Measurements from ENCODE around the gene PTPRN2. TPM values are rescaled to one million over a fixed set of nuclear protein-coding genes. Genes with fewer than 3 reads are reported as not detected.

PTPRN2 gene
- total RNA-seq, 5 donors from 2014 or later (not counting 1 experiment from before 2014, with no cell fraction given): 0.60 to 1.7 (median 0.82) TPM

DNA sequence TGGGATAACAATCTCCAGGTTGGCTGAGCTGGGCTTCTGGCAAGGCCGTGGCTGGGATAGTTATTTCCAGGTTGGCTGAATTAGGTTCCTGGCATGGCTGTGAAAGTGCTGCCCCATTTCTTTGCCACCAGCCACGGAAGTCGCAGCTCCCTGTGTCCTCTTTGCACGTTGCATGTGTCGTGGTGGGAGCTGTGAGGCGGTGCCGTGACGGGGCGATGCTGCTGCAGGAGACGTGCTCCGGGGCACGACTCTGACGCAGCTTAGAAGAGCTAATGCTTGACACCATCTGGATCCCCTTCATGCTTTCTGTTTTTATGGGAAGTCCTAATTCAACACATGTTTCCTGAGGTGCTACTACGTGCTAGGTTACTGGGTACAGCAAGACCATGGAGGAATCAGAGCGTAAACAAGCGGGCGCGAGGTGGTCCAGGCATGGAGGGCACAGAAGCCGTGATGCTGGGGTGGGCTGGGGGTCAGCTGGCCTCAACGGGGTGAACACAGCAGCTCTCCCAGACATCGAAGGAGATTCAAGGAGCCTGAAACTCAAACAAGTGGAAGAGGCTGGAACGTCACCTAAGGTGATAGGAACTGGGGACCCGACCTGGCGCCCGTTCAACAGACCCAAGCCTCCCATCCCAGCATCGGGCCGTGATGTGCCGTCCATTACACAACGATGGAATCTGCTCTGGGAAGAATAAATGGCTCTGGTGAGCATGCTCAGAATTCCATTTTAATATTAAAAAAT lies 843.7 kb downstream of the PTPRN2 start:
- no peak overlapping the region for H3K27ac Mint-ChIP-seq
- H3K27me3 Mint-ChIP-seq: peaks cover 8 to 18% of the 10 kb centered on the region in 2 donors
- H3K9me3 Mint-ChIP-seq: no peaks in the 10 kb centered on the region
- 89% methylated on average over 18 of the region's 29 CpGs for WGBS (ENCODE audit: insufficient coverage)
- H3K36me3 ChIP-seq (ENCODE audit: control insufficient read depth in 2 of 2, extremely low read depth in 1 of 2, insufficient read depth in 1 of 2, low read length in 1 of 2): no peaks in the 10 kb centered on the region
- no peak overlapping the region for H3K27ac ChIP-seq (ENCODE audit: low read length)
- H3K27me3 ChIP-seq (replicated peaks in 1 of 2; ENCODE audit: control insufficient read depth in 2 of 2, extremely low read depth in 1 of 2, insufficient read depth in 2 of 2, low read length in 1 of 2): peaks cover 0 to 17% of the 10 kb centered on the region in 2 experiments
- H3K4me3 ChIP-seq (ENCODE audit: control insufficient read depth in 1 of 2, extremely low read depth in 1 of 2, low read length in 1 of 2): no peak overlapping the region
- no peak for DNase-seq
- H3K4me3 Mint-ChIP-seq: no peak overlapping the region
- ChIA-PET CTCF (no interaction called here), POLR2A (no interaction called here)
- H3K9me3 ChIP-seq: no peaks in the 10 kb centered on the region
- no peak for ATAC-seq (replicated peaks in 1 of 4)
- no peaks in the 10 kb centered on the region for H3K36me3 Mint-ChIP-seq
- H3K4me1 ChIP-seq (ENCODE audit: control insufficient read depth in 1 of 2, extremely low read depth in 1 of 2, insufficient read depth in 2 of 2, low read length in 2 of 2): no peaks in the 10 kb centered on the region
- H3K4me1 Mint-ChIP-seq: peaks cover 0 to 4% (median 0%) of the 10 kb centered on the region in 3 donors

DNA sequence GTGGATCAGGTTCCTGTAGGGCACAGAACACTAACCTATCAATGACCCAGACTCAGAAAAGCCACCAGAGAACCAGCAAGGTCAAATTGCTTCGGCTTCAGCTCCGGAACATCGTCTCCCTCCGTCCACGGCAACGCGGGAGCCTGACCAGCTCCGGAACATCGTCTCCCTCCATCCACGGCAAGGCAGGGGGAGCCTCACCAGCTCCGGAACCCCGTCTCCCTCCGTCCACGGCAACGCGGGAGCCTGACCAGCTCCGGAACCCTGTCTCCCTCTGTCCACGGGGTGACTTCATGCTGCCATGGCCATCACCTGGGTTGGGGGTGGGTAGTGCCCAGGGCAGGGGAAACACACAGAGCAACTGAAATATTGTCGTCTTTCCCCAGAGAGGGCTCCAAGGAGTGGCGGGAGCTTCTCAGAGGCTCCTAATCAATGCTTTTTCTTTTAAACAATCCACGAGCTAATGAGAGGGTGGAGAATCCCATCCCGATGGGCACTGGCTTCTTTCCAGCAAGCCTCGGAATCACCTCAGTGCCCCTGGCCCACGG lies 847.3 kb downstream of the PTPRN2 start:
- Histone ChIP-seq H3K4me1 (ENCODE audit: control insufficient read depth in 1 of 2, extremely low read depth in 1 of 2, insufficient read depth in 2 of 2, low read length in 2 of 2) (no peaks in the 10 kb centered on the region), H3K4me3 (ENCODE audit: control insufficient read depth in 1 of 2, extremely low read depth in 1 of 2, low read length in 1 of 2) (no peak overlapping the region), H3K9me3 (no peaks in the 10 kb centered on the region), H3K27me3 (replicated peaks in 1 of 2; ENCODE audit: control insufficient read depth in 2 of 2, extremely low read depth in 1 of 2, insufficient read depth in 2 of 2, low read length in 1 of 2) (peaks cover 0 to 28% of the 10 kb centered on the region in 2 experiments), H3K27ac (ENCODE audit: low read length) (no peak overlapping the region), H3K36me3 (ENCODE audit: control insufficient read depth in 2 of 2, extremely low read depth in 1 of 2, insufficient read depth in 1 of 2, low read length in 1 of 2) (no peaks in the 10 kb centered on the region)
- Mint-ChIP-seq H3K27me3 (peaks cover 15 to 29% of the 10 kb centered on the region in 2 donors), H3K27ac (no peak overlapping the region), H3K4me3 (no peak overlapping the region), H3K9me3 (no peaks in the 10 kb centered on the region), H3K4me1 (peaks cover 0 to 4% (median 0%) of the 10 kb centered on the region in 3 donors), H3K36me3 (no peaks in the 10 kb centered on the region)
- ATAC-seq (replicated peaks in 1 of 4) (no peak), DNase-seq (no peak)
- ChIA-PET POLR2A (no interaction called here), CTCF (no interaction called here)
- WGBS (ENCODE audit: insufficient coverage): 85% methylated on average over 17 of the region's 24 CpGs

DNA sequence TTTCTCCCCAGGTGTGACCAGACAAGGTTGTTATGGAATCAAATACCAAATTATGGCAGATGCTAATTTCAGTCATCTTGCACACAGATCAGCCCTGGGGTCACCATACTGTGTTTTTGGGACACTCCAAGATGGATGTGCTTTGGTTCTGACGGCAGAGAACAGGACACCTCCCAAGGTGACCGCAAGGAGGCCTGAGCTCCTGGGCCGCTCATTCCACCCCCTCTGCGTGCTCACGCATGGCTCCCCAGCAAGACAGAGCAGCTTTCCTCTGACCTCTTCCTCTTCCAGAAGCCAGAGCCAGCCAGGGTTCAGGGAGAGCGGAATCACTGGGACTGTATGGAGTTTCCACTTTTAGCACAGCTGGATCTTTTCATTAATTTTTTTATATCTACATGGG lies 848.0 kb downstream of the PTPRN2 start:
- CTCF ChIA-PET: no interaction called here
- Mint-ChIP-seq H3K9me3 (no peaks in the 10 kb centered on the region), H3K36me3 (no peaks in the 10 kb centered on the region), H3K27ac (no peak overlapping the region), H3K4me3 (no peak overlapping the region), H3K4me1 (peaks cover 0 to 4% (median 0%) of the 10 kb centered on the region in 3 donors), H3K27me3 (peaks cover 15 to 29% of the 10 kb centered on the region in 2 donors)
- 96% methylated on average over 3 of the region's 6 CpGs for WGBS (ENCODE audit: insufficient coverage)
- POLR2A ChIA-PET: no interaction called here
- H3K4me3 ChIP-seq (ENCODE audit: control insufficient read depth in 1 of 2, extremely low read depth in 1 of 2, low read length in 1 of 2): no peak overlapping the region
- H3K9me3 ChIP-seq: no peaks in the 10 kb centered on the region
- H3K4me1 ChIP-seq (ENCODE audit: control insufficient read depth in 1 of 2, extremely low read depth in 1 of 2, insufficient read depth in 2 of 2, low read length in 2 of 2): no peaks in the 10 kb centered on the region
- no peaks in the 10 kb centered on the region for H3K36me3 ChIP-seq (ENCODE audit: control insufficient read depth in 2 of 2, extremely low read depth in 1 of 2, insufficient read depth in 1 of 2, low read length in 1 of 2)
- no peak for DNase-seq
- H3K27me3 ChIP-seq (replicated peaks in 1 of 2; ENCODE audit: control insufficient read depth in 2 of 2, extremely low read depth in 1 of 2, insufficient read depth in 2 of 2, low read length in 1 of 2): peaks cover 0 to 28% of the 10 kb centered on the region in 2 experiments
- H3K27ac ChIP-seq (ENCODE audit: low read length): no peak overlapping the region
- ATAC-seq (replicated peaks in 1 of 4): no peak

DNA sequence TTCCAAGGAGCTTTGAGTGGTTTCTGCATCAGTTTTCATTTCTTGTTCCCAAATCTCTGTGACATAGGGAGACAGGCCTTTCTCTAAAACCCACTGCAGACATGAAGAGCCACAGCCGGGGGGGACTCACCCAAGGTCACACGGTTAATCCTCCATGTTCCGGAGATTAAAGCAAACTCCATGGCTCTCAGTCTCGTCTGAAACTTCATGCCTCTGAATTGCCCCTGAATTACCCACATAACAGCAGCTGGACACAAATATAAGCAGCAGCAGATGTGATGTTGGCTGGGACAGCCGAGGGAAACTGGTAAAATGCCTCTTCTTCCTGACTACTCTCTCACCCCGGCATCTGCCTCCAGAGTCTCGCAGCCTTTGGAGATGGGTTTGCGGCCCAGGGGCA lies 848.6 kb downstream of the PTPRN2 start:
- no peak for DNase-seq
- CTCF ChIA-PET: no interaction called here
- peaks cover 15 to 29% of the 10 kb centered on the region in 2 donors for H3K27me3 Mint-ChIP-seq
- H3K9me3 Mint-ChIP-seq: peaks cover 0 to 3% (median 0%) of the 10 kb centered on the region in 3 donors
- no peaks in the 10 kb centered on the region for H3K36me3 Mint-ChIP-seq
- H3K4me1 Mint-ChIP-seq: peaks cover 0 to 4% (median 0%) of the 10 kb centered on the region in 3 donors
- peaks cover 0 to 28% of the 10 kb centered on the region in 2 experiments for H3K27me3 ChIP-seq (replicated peaks in 1 of 2; ENCODE audit: control insufficient read depth in 2 of 2, extremely low read depth in 1 of 2, insufficient read depth in 2 of 2, low read length in 1 of 2)
- no peak overlapping the region for H3K4me3 ChIP-seq (ENCODE audit: control insufficient read depth in 1 of 2, extremely low read depth in 1 of 2, low read length in 1 of 2)
- no peaks in the 10 kb centered on the region for H3K4me1 ChIP-seq (ENCODE audit: control insufficient read depth in 1 of 2, extremely low read depth in 1 of 2, insufficient read depth in 2 of 2, low read length in 2 of 2)
- no peak overlapping the region for H3K27ac Mint-ChIP-seq
- no peak overlapping the region for H3K4me3 Mint-ChIP-seq
- POLR2A ChIA-PET: no interaction called here
- ATAC-seq (replicated peaks in 1 of 4): no peak
- H3K9me3 ChIP-seq: no peaks in the 10 kb centered on the region
- H3K27ac ChIP-seq (ENCODE audit: low read length): no peak overlapping the region
- WGBS (ENCODE audit: insufficient coverage): 72% methylated on average over 5 of the region's 8 CpGs
- no peaks in the 10 kb centered on the region for H3K36me3 ChIP-seq (ENCODE audit: control insufficient read depth in 2 of 2, extremely low read depth in 1 of 2, insufficient read depth in 1 of 2, low read length in 1 of 2)

DNA sequence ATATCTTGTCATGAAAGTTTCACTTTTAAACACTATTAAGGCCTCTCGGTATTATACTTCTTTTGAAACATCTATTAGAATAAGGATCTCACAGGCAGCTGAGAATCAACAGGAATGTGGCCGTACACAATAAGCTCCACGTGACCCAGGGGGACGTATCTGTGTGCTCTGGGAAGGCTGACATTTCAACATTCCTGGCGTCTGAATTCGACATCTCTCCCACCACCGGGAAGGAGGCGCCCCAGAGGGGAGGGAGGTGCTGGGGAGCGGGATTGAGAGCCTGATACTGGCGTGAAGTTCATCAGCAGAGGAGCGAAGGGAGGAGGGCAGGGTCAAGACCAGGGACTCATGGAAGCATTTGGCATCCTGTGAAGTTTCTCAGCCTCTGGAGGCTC lies 849.6 kb downstream of the PTPRN2 start:
- Histone ChIP-seq H3K4me1 (ENCODE audit: control insufficient read depth in 1 of 2, extremely low read depth in 1 of 2, insufficient read depth in 2 of 2, low read length in 2 of 2) (no peaks in the 10 kb centered on the region), H3K4me3 (ENCODE audit: control insufficient read depth in 1 of 2, extremely low read depth in 1 of 2, low read length in 1 of 2) (no peak overlapping the region), H3K27ac (ENCODE audit: low read length) (no peak overlapping the region), H3K27me3 (replicated peaks in 1 of 2; ENCODE audit: control insufficient read depth in 2 of 2, extremely low read depth in 1 of 2, insufficient read depth in 2 of 2, low read length in 1 of 2) (peaks cover 0 to 28% of the 10 kb centered on the region in 2 experiments), H3K9me3 (no peaks in the 10 kb centered on the region), H3K36me3 (ENCODE audit: control insufficient read depth in 2 of 2, extremely low read depth in 1 of 2, insufficient read depth in 1 of 2, low read length in 1 of 2) (no peaks in the 10 kb centered on the region)
- Mint-ChIP-seq H3K4me3 (no peak overlapping the region), H3K4me1 (peaks cover 0 to 4% (median 0%) of the 10 kb centered on the region in 3 donors), H3K27me3 (peaks cover 15 to 24% of the 10 kb centered on the region in 2 donors), H3K36me3 (no peaks in the 10 kb centered on the region), H3K9me3 (peaks cover 0 to 4% (median 0%) of the 10 kb centered on the region in 3 donors), H3K27ac (peak overlapping the region in 1 of 2 donors; percentile 20)
- WGBS (ENCODE audit: insufficient coverage): 34% methylated on average over 3 of the region's 11 CpGs
- no peak for DNase-seq
- no peak for ATAC-seq (replicated peaks in 1 of 4)
- CTCF ChIA-PET: no interaction called here
- POLR2A ChIA-PET: no interaction called here

DNA sequence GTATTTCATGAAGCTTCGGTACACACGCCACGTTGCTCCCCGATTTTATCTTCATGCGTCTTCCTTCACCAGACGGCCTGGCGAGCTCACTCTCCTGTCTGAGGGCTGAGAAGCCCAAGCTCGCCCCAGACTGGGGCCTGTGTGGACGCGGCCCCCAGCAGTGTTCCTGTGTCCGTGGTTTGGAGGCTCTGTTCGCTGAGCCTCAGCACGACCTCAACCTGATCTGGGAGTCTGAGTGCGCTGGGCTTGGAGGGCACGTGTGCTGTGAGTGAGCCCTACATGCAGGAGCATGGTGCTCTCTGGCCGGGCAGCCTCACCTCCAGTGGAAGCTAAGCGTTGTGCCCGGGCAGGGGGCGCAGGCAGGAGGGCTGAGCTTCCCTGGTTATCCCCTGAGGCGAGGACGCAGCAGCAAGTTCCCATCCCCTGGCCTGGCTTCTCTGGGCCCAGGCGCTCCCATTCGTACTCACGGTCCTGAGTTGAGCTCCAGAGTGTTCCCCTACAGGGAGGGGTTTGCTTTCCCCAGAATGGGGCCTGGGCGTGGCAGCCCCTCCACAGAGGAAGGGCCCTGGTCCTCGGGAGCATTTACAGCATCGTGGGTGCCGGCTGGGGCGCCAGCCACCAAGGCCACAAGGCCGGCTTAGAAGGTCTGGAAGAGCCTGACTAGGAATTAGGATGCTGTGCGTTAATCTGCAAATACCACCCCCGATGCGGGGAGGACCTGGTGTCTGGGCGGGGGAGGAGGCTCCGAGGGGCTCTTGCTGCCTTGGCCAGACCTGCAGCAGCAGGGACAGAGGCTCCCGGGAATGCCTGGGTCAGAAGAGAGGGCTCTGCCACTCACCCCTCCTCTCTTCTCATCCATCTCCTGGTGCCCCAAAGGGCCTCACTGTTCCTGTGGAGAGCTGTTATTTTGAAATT lies 850.2 kb downstream of the PTPRN2 start:
- H3K9me3 ChIP-seq: no peaks in the 10 kb centered on the region
- Mint-ChIP-seq H3K4me1 (peaks cover 0 to 4% (median 0%) of the 10 kb centered on the region in 3 donors), H3K27ac (no peak overlapping the region), H3K9me3 (peaks cover 0 to 4% (median 0%) of the 10 kb centered on the region in 3 donors), H3K36me3 (no peaks in the 10 kb centered on the region), H3K27me3 (peaks cover 15 to 24% of the 10 kb centered on the region in 2 donors), H3K4me3 (no peak overlapping the region)
- peaks cover 0 to 28% of the 10 kb centered on the region in 2 experiments for H3K27me3 ChIP-seq (replicated peaks in 1 of 2; ENCODE audit: control insufficient read depth in 2 of 2, extremely low read depth in 1 of 2, insufficient read depth in 2 of 2, low read length in 1 of 2)
- ChIA-PET POLR2A (no interaction called here), CTCF (no interaction called here)
- no peaks in the 10 kb centered on the region for H3K36me3 ChIP-seq (ENCODE audit: control insufficient read depth in 2 of 2, extremely low read depth in 1 of 2, insufficient read depth in 1 of 2, low read length in 1 of 2)
- DNase-seq: no peak
- no peak overlapping the region for H3K27ac ChIP-seq (ENCODE audit: low read length)
- WGBS (ENCODE audit: insufficient coverage): 90% methylated on average over 34 of the region's 36 CpGs
- no peak for ATAC-seq (replicated peaks in 1 of 4)
- no peak overlapping the region for H3K4me3 ChIP-seq (ENCODE audit: control insufficient read depth in 1 of 2, extremely low read depth in 1 of 2, low read length in 1 of 2)
- H3K4me1 ChIP-seq (ENCODE audit: control insufficient read depth in 1 of 2, extremely low read depth in 1 of 2, insufficient read depth in 2 of 2, low read length in 2 of 2): no peaks in the 10 kb centered on the region
